Activated CD4-positive, alpha-beta memory T cell treated with anti-CD3 and anti-CD28 coated beads, Interleukin-2, amount 10 ng/mL, durations not matched to agents 7 days and 5 days (primary cell): ENCODE measurements around the gene DRC7. TPM values are rescaled to one million over a fixed set of nuclear protein-coding genes. Genes with fewer than 3 reads are reported as not detected.

Experiments
- CTCF ChIA-PET: fragments of 350-600 bp; sonication (Branson Sonifier 250); formaldehyde crosslinking; loops from one replicate; lab custom pipeline; 2021; ENCODE audit warnings: antibody characterized with exemption, inconsistent platforms; lab: Charles Lee
- POLR2A ChIA-PET: fragments of 350-600 bp; sonication (Branson Sonifier 250); formaldehyde crosslinking; loops from one replicate; lab custom pipeline; 2021; ENCODE audit warnings: antibody characterized with exemption; lab: Charles Lee
- DNase-seq: peaks from one replicate; pipeline ENCODE4 v3.0.0-alpha.2; 2020
- H3K27ac Mint-ChIP-seq: one replicate; pipeline ENCODE4 v1.8.0; 2021; ENCODE audit warnings: mild to moderate bottlenecking, mixed read lengths
- H3K27me3 Mint-ChIP-seq: one replicate; pipeline ENCODE4 v1.8.0; 2021; ENCODE audit warnings: mixed read lengths
- H3K36me3 Mint-ChIP-seq: one replicate; pipeline ENCODE4 v1.8.0; 2021; ENCODE audit warnings: low read depth, mixed read lengths
- H3K4me1 Mint-ChIP-seq: one replicate; pipeline ENCODE4 v1.8.0; 2021; ENCODE audit warnings: mixed read lengths
- H3K4me3 Mint-ChIP-seq: one replicate; pipeline ENCODE4 v1.8.0; 2021; ENCODE audit warnings: mild to moderate bottlenecking, mixed read lengths
- H3K9me3 Mint-ChIP-seq: one replicate; pipeline ENCODE4 v1.8.0; 2021; ENCODE audit warnings: mixed read lengths
- total RNA-seq, 2 experiments: library from RNA; stranded (reverse); gene quantifications; one replicate each; pipeline ENCODE4 v1.2.3, GENCODE V29; 2021

The DRC7 gene
- total RNA-seq, 2 experiments from 2014 or later: not detected

- ChIA-PET CTCF (no interaction called here), POLR2A (interaction anchor here (0.9 kb wide), 1 partner anchor 14 kb away, joined by 3 read pairs; no protein-coding TSS in a partner anchor)
- Mint-ChIP-seq H3K27me3 (no peaks in the 10 kb centered on the region), H3K36me3 (no peaks in the 10 kb centered on the region), H3K27ac (no peak overlapping the region), H3K9me3 (no peaks in the 10 kb centered on the region), H3K4me1 (no peaks in the 10 kb centered on the region), H3K4me3 (no peak overlapping the region)
- DNase-seq: no peak
Observed at GRCh38 chr16:57663436-57663835, 31.2 kb upstream of the DRC7 start.

GRCh38 chr16:57663917-57664661 lies 30.5 kb upstream of the DRC7 start:
- Mint-ChIP-seq H3K4me3 (no peak overlapping the region), H3K27me3 (no peaks in the 10 kb centered on the region), H3K27ac (no peak overlapping the region), H3K9me3 (no peaks in the 10 kb centered on the region), H3K4me1 (no peaks in the 10 kb centered on the region), H3K36me3 (no peaks in the 10 kb centered on the region)
- DNase-seq: no peak
- ChIA-PET CTCF (interaction anchor here (0.5 to 1.0 kb wide), 3 partner anchors 53 to 168 kb away, joined by 5 to 6 read pairs (median 6); no protein-coding TSS in a partner anchor), POLR2A (interaction anchor here (0.9 to 1.7 kb wide), 2 partner anchors 15 to 125 kb away, joined by 3 read pairs; no protein-coding TSS in a partner anchor)

DNA sequence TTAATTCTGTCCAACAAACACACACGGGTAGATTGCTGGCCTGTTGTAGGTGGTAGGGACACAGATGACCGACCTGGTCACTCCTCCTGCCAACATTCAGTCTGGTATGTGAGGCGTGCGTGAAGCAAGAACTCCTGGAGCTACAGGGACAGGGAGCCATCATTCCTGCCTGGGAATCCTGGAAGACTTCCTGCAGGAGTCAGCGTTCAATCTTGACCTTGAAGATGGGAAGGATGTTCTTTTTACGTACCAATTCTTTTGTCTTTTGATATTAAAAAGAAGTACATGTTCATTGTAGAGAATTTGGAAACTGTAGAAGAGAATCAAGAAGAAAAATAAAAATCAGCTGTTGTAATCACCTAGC lies 30.0 kb upstream of the DRC7 start:
- Mint-ChIP-seq H3K4me3 (no peak overlapping the region), H3K9me3 (no peaks in the 10 kb centered on the region), H3K27ac (no peak overlapping the region), H3K27me3 (peaks cover 2% of the 10 kb centered on the region), H3K36me3 (no peaks in the 10 kb centered on the region), H3K4me1 (no peaks in the 10 kb centered on the region)
- CTCF ChIA-PET: interaction anchor here (0.5 to 1.0 kb wide), 3 partner anchors 54 to 167 kb away, joined by 5 to 6 read pairs (median 6); no protein-coding TSS in a partner anchor
- POLR2A ChIA-PET: interaction anchor here (1.7 kb wide), 1 partner anchor 126 kb away, joined by 3 read pairs; no protein-coding TSS in a partner anchor
- DNase-seq: no peak

GRCh38 chr16:57665541-57665940 lies 29.1 kb upstream of the DRC7 start:
- H3K4me1 Mint-ChIP-seq: no peaks in the 10 kb centered on the region
- H3K27me3 Mint-ChIP-seq: peaks cover 7% of the 10 kb centered on the region
- H3K27ac Mint-ChIP-seq: no peak overlapping the region
- H3K36me3 Mint-ChIP-seq: no peaks in the 10 kb centered on the region
- POLR2A ChIA-PET: interaction anchor here (1.7 kb wide), 1 partner anchor 127 kb away, joined by 3 read pairs; no protein-coding TSS in a partner anchor
- DNase-seq: no peak
- no peak overlapping the region for H3K4me3 Mint-ChIP-seq
- CTCF ChIA-PET: no interaction called here
- H3K9me3 Mint-ChIP-seq: no peaks in the 10 kb centered on the region

- peaks cover 13% of the 10 kb centered on the region for H3K27me3 Mint-ChIP-seq
- no peaks in the 10 kb centered on the region for H3K9me3 Mint-ChIP-seq
- ChIA-PET CTCF (no interaction called here), POLR2A (no interaction called here)
- DNase-seq: no peak
- no peak overlapping the region for H3K4me3 Mint-ChIP-seq
- H3K4me1 Mint-ChIP-seq: no peaks in the 10 kb centered on the region
- no peak overlapping the region for H3K27ac Mint-ChIP-seq
- no peaks in the 10 kb centered on the region for H3K36me3 Mint-ChIP-seq
Observed at GRCh38 chr16:57666353-57667047, 28.1 kb upstream of the DRC7 start.

DNA sequence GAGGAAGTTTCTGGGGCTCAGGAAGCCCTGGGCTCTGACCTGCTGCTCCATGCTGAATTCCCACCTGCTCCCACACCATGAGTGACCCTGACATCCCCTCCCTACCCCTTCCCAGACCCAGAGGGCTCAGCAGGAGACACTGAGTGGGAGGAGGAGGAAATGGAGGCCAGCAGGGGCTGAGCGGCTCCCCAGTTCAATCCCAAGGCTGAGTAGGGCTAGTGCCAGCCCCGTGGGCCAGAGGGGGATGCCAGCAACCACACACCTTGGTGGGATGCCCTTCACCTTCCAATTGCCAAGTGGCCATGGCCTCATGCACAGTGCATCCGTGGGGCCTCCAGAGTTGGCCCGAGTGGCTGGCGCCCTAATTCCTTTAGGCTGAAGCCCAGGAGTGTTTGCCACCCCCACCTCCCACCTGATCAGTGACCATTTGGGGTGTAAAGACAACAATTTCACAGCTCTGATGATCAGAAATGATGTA lies 27.5 kb upstream of the DRC7 start:
- Mint-ChIP-seq H3K4me3 (no peak overlapping the region), H3K4me1 (no peaks in the 10 kb centered on the region), H3K27ac (no peak overlapping the region), H3K36me3 (no peaks in the 10 kb centered on the region), H3K9me3 (no peaks in the 10 kb centered on the region), H3K27me3 (peaks cover 15% of the 10 kb centered on the region)
- POLR2A ChIA-PET: no interaction called here
- DNase-seq: no peak
- CTCF ChIA-PET: interaction anchor here (1.3 to 1.4 kb wide), 2 partner anchors 57 to 68 kb away, joined by 3 to 4 read pairs; partner anchors contain the start of gene KATNB1

GRCh38 chr16:57667526-57668262 lies 26.9 kb upstream of the DRC7 start:
- Mint-ChIP-seq H3K27me3 (peaks cover 18% of the 10 kb centered on the region), H3K36me3 (no peaks in the 10 kb centered on the region), H3K27ac (no peak overlapping the region), H3K4me3 (no peak overlapping the region), H3K4me1 (no peaks in the 10 kb centered on the region), H3K9me3 (no peaks in the 10 kb centered on the region)
- ChIA-PET CTCF (interaction anchor here (0.8 to 1.4 kb wide), 3 partner anchors 9 to 68 kb away, joined by 3 to 4 read pairs (median 3); partner anchors contain the start of gene KATNB1), POLR2A (no interaction called here)
- DNase-seq: no peak

- H3K36me3 Mint-ChIP-seq: no peaks in the 10 kb centered on the region
- DNase-seq: no peak
- ChIA-PET CTCF (interaction anchor here (0.8 to 1.4 kb wide), 3 partner anchors 9 to 67 kb away, joined by 3 to 4 read pairs (median 3); partner anchors contain the start of gene KATNB1), POLR2A (no interaction called here)
- H3K27ac Mint-ChIP-seq: no peak within 1 kb of the TSS
- no peak within 1 kb of the TSS for H3K4me3 Mint-ChIP-seq
- H3K9me3 Mint-ChIP-seq: no peaks in the 10 kb centered on the region
- peaks cover 23% of the 10 kb centered on the region for H3K27me3 Mint-ChIP-seq
- no peaks in the 10 kb centered on the region for H3K4me1 Mint-ChIP-seq
Observed at GRCh38 chr16:57668263-57668571, 26.4 kb upstream of the DRC7 start, which contains the start of gene ADGRG3. Gene ADGRG3, plus strand, starts transcription at chr16:57668306. Its CDS starts 42 bp downstream, at chr16:57668348.

DNA sequence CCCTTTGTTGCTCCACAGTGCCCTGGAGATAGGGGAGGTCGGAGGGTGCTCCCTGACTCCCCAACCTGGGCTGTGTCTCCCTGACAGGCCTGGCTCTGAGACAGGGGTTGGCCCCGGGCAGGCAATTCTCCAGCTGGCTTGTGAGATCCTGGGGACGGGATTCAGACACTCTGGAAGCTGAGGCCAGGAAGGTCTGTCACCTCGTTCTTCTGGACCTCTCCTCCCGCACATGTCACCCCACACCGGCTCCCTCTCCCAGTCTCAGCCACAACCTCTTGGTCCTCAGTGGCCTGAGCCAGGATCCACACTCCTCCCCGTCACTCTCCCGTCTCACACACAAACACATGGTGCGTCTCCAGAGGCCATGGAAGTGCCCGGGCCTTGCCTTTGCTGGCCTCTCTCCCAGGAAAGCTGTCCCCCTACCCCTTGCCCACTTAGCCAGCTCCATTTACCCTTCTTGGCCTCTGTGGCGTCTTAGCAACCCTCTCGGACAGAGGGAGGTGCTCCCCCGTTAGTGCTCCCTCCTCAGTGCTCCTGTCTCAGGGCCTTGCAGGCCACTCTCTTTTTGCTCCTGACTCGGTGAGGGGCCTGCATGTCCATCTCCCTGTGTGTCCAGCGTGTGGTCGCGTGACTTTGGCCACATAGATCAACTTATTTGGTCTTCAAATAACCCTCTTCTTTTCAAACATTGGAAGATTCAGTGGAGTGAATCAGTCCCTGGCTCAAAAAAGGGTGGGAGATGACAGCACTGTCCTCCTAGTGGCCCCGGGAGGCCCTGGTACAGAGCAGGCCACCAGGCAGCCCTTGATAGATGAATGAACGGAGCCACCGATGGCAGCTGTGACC lies 25.8 kb upstream of the DRC7 start:
- no peak overlapping the region for H3K4me3 Mint-ChIP-seq
- no peaks in the 10 kb centered on the region for H3K9me3 Mint-ChIP-seq
- POLR2A ChIA-PET: no interaction called here

DNA sequence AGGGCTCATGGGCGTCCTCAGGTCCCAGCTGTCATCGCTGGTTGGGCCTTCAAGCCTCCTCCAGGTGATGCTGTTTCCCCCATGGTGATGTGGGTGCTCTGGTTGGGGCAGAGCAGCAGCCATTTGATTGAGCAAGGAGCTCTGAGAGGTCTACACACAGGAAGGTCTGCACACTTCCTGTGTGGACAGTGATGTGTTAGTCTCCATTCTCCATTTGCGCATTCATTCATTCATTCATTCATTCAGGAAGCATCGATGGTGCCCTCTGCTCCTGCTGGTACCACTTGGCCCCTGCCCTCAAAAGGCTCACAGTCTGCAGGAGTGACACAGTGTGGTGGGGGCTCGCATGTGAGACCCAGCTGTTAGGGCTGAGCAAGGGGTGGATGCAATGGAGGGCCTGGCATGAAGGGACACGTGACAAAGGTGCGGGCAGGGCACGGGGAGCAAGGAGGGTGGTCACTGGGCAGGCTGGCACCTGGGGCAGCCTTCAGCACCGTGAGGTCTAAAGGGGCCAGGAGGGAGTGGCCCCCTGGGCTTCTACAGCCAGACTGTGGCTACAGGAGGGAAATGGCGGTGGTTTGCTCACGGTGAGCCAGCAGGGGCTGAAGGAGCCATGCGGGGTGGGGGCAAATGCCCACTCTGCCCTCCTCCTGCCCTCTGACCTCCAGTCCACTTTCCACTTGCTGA lies 25.0 kb upstream of the DRC7 start:
- ChIA-PET CTCF (no interaction called here), POLR2A (no interaction called here)
- Mint-ChIP-seq H3K27ac (no peak overlapping the region), H3K4me3 (no peak overlapping the region), H3K36me3 (no peaks in the 10 kb centered on the region), H3K27me3 (peaks cover 35% of the 10 kb centered on the region), H3K4me1 (no peaks in the 10 kb centered on the region), H3K9me3 (no peaks in the 10 kb centered on the region)
- DNase-seq: no peak

More for the DNA sequence above, 25.8 kb upstream of the DRC7 start:
- Mint-ChIP-seq H3K27me3 (peaks cover 29% of the 10 kb centered on the region), H3K4me1 (no peaks in the 10 kb centered on the region), H3K27ac (no peak overlapping the region), H3K36me3 (no peaks in the 10 kb centered on the region)
- CTCF ChIA-PET: no interaction called here
- DNase-seq: no peak

- Mint-ChIP-seq H3K9me3 (no peaks in the 10 kb centered on the region), H3K4me3 (no peak overlapping the region)
- CTCF ChIA-PET: no interaction called here
Observed at GRCh38 chr16:57670196-57670595, 24.4 kb upstream of the DRC7 start.

More at GRCh38 chr16:57670196-57670595, 24.4 kb upstream of the DRC7 start:
- no peak for DNase-seq
- no peaks in the 10 kb centered on the region for H3K4me1 Mint-ChIP-seq
- POLR2A ChIA-PET: no interaction called here
- H3K27me3 Mint-ChIP-seq: peaks cover 37% of the 10 kb centered on the region
- no peak overlapping the region for H3K27ac Mint-ChIP-seq
- no peaks in the 10 kb centered on the region for H3K36me3 Mint-ChIP-seq
